Right atrium auricular region (tissue), 2 donors: ENCODE measurements around the gene CAMTA1. TPM values are rescaled to one million over a fixed set of nuclear protein-coding genes. Genes with fewer than 3 reads are reported as not detected.

Experiments
- DNase-seq: peaks from one replicate; pipeline ENCODE4 v3.0.0-alpha.2; 2019; ENCODE audit warnings: low spot score
- H3K27ac ChIP-seq, 2 donors: fragments of 200-600 bp; sonication (generic); 1 replicate in 1 of 2; 2 replicates in 1 of 2; pipeline ENCODE4 v1.5.1; 2016 to 2019
- H3K27me3 ChIP-seq, 2 donors: fragments of 200-600 bp; sonication (generic); one replicate each; pipeline versions ENCODE4 v1.5.1 to v1.6.0; 2017 to 2019
- H3K36me3 ChIP-seq: fragments of 200-600 bp; sonication (generic); one replicate; pipeline ENCODE4 v1.5.1; 2016
- H3K4me1 ChIP-seq, 2 donors: fragments of 200-600 bp; sonication (generic); one replicate each; pipeline versions ENCODE4 v1.5.1 to v1.6.0; 2017 to 2019
- H3K4me3 ChIP-seq, 2 donors: fragments of 200-600 bp; sonication (generic); 1 replicate in 1 of 2; 2 replicates in 1 of 2; pipeline ENCODE4 v1.5.1; 2017 to 2019; ENCODE audit warnings: mild to moderate bottlenecking in 1 of 2, moderate library complexity in 1 of 2
- H3K9me3 ChIP-seq, 2 donors: fragments of 200-600 bp; sonication (generic); one replicate each; pipeline ENCODE4 v1.5.1; 2019
- total RNA-seq, 2 donors: library from RNA; depleted of rRNA; stranded (reverse); fragments of >200 nt; gene quantifications; one replicate each; pipeline ENCODE4 v1.1.0, GENCODE V29; 2016
- TF ChIP-seq, protein P1 (sequence below), 2 donors: fragments of 200-600 bp; sonication (generic); IDR thresholded peaks; one replicate each; pipeline ENCODE4 v1.5.1; 2019; ENCODE audit warnings: antibody characterized with exemption in 2 of 2

The CAMTA1 gene
- total RNA-seq, 2 donors from 2014 or later, result 132 to 190 TPM

DNA sequence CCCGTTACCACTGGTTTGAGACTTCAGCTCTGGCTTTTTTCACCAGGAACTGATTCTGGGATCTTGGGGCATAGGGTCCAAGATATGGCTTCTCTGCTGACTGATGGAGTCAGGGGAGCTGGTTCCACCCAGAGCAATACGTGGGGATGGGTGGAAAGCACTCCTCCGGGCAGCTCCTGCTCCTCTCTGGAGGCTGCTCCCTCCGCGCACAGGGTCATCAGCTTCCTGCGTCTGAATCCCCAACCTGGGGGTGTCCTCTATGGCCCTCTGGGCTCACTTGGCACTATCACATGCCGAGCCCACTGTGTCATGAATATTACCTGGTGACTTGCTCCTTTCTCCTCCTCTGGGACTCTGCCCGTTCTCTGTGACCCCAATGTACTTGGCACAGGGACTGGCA, 580.5 kb downstream of the CAMTA1 start:
- Histone ChIP-seq H3K36me3 (no peaks in the 10 kb centered on the region), H3K4me3 (no peak overlapping the region), H3K27me3 (no peaks in the 10 kb centered on the region), H3K4me1 (peaks cover 0 to 15% of the 10 kb centered on the region in 2 donors), H3K27ac (peak overlapping the region; percentile 80 to 85), H3K9me3 (no peaks in the 10 kb centered on the region)
- DNase-seq, result no peak
- TF ChIP-seq, protein P1, sequence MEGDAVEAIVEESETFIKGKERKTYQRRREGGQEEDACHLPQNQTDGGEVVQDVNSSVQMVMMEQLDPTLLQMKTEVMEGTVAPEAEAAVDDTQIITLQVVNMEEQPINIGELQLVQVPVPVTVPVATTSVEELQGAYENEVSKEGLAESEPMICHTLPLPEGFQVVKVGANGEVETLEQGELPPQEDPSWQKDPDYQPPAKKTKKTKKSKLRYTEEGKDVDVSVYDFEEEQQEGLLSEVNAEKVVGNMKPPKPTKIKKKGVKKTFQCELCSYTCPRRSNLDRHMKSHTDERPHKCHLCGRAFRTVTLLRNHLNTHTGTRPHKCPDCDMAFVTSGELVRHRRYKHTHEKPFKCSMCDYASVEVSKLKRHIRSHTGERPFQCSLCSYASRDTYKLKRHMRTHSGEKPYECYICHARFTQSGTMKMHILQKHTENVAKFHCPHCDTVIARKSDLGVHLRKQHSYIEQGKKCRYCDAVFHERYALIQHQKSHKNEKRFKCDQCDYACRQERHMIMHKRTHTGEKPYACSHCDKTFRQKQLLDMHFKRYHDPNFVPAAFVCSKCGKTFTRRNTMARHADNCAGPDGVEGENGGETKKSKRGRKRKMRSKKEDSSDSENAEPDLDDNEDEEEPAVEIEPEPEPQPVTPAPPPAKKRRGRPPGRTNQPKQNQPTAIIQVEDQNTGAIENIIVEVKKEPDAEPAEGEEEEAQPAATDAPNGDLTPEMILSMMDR (IDR thresholded peaks at IDR 0.05), result no peak

DNA sequence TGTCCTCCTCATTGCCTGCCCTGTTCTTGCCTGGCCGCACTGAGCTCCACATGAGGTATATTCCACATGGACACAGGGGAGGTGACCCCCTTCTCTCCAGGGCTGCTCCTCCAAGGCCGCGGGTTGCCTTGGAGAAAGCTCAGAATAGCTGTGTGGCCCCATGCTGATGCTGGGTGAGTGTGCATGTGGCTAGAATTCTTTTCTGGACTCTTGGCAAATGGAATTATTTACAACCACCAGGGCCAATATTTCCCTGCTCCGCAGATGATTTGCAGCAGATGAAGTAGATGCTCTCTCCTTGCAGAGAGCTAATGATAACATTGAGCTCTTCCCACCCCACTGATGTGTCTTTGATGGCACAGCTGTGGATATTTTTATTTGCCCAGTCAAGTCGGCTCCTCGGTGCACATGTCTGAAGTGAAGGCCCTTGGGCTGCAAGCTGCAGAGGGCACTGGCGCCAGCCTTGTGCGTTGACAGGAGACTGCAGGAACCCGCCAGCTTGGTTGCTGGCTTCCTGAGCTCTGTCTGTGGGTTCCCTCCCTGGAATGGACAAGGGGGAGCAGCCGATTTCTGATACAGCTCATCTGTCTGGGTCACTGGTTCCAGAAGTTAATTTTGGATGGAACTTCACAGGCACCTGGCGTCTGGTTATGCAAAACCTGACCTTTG, 581.2 kb downstream of the CAMTA1 start:
- no peak for DNase-seq
- no peaks in the 10 kb centered on the region for H3K9me3 ChIP-seq
- TF ChIP-seq, protein P1 (IDR thresholded peaks at IDR 0.05), result no peak
- H3K27me3 ChIP-seq, result no peaks in the 10 kb centered on the region
- no peak overlapping the region for H3K4me3 ChIP-seq
- H3K27ac ChIP-seq, result peak overlapping the region; percentile 80 to 85
- H3K4me1 ChIP-seq, result peaks cover 0 to 15% of the 10 kb centered on the region in 2 donors
- H3K36me3 ChIP-seq, result no peaks in the 10 kb centered on the region

DNA sequence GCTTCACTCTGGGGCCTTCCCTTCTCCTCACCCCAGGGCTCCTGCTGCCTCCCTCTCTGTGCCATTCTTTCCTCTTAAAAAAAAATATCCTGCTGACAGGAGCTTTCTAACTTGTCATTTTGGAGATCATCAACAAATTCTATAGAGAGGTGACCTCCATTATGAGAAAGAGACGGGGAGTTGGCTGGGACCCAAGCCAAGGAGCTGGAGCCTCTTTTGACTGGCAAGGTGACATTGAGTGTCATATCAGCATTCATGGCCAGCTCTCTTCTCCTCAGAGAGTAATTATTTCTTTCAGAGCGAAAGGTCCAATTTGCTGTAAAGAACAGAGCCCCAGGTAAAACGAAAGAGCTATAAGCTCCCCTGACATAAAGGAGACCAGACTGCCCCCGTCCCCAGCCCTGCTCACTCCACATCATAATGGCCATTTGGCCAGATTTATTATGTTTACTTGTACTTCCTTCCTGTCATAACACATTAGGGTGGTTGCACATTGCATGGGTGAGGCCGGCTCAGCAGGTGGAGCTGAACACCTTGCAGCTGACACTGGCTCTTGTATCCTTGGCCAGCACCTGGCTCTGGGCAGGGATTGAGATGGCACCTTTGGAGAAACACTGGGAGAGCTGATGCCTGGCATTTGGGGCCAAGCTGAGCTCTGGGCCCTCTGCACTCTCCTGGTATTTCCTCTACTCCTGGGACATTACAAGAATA, 581.9 kb downstream of the CAMTA1 start:
- Histone ChIP-seq H3K36me3 (no peaks in the 10 kb centered on the region), H3K4me1 (peaks cover 0 to 15% of the 10 kb centered on the region in 2 donors), H3K9me3 (no peaks in the 10 kb centered on the region), H3K27me3 (no peaks in the 10 kb centered on the region), H3K27ac (peak overlapping the region; percentile 80 to 85), H3K4me3 (no peak overlapping the region)
- no peak for DNase-seq
- TF ChIP-seq, protein P1 (IDR thresholded peaks at IDR 0.05), result no peak

DNA sequence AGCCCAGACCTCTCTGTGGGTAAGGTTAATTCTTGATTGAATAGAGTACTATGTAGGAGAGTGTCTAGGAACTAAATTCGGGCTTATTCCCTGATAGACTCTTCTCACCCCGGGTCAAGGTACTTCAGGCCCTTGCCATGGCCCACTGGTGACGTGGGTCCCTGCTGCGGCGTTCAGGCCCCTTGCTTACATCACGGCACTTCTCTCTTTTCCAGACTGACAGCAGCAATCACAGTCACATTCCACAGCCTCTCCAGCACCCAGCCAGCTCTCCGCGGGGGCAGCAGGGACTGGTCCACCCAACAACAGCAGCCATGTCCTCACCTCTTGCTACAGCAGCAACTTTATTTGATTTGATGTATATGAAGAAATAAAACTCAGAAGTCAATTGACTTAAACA, 584.6 kb downstream of the CAMTA1 start:
- Histone ChIP-seq H3K27me3 (no peaks in the 10 kb centered on the region), H3K9me3 (no peaks in the 10 kb centered on the region), H3K36me3 (no peaks in the 10 kb centered on the region), H3K27ac (peak overlapping the region; percentile 70 to 72), H3K4me3 (no peak overlapping the region), H3K4me1 (peaks cover 0 to 9% of the 10 kb centered on the region in 2 donors)
- TF ChIP-seq, protein P1 (IDR thresholded peaks at IDR 0.05), result no peak
- no peak for DNase-seq

DNA sequence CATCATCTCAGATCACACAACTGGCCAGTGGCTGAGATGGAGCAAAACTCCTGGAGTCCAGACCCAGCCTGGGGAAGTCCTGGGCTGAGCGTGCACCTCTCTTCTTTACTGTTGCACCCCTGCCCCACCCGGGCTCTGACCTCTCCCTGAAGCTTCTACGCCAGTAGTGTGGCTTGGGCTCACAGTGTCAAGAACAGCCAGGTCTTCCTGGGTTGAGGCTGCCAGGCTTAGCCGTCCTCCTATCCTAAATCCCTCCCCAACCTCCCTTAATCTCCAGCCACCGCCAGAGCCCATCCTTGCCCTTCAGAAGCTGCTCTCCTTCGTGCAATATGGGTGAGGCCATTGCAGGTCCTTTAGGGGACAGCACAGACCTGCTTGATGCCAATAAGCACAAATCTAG, 586.7 kb downstream of the CAMTA1 start:
- Histone ChIP-seq H3K9me3 (no peaks in the 10 kb centered on the region), H3K4me1 (no peaks in the 10 kb centered on the region)

More for the DNA sequence above, 586.7 kb downstream of the CAMTA1 start:
- H3K27ac ChIP-seq, result no peak overlapping the region
- no peaks in the 10 kb centered on the region for H3K27me3 ChIP-seq
- TF ChIP-seq, protein P1 (IDR thresholded peaks at IDR 0.05), result no peak
- no peak overlapping the region for H3K4me3 ChIP-seq
- H3K36me3 ChIP-seq, result no peaks in the 10 kb centered on the region
- DNase-seq, result no peak
